Measurements from ENCODE around the gene SLC19A3.

SLC19A3 gene

DNA sequence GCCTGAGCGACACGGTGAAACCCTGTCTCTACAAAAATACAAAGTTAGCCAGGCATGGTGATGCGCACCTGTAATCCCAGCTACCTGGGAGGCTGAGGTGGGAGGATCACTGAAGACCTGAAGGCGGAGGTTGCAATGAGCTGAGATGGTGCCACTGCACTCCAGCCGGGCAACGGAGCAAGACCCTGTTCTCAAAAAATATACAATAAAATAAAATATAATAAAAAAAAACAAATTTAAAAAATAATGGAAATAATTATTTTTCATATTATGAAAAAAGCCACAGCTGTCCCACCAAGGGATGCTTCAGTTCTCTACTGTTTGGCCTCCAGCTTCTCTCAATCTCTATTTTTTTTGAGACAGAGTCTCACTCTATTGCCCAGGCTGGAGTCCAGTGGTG is 10.4 kb downstream of the SLC19A3 start:
- H3K27ac ChIP-seq: no peak overlapping the region
- no peak overlapping the region for H2AFZ ChIP-seq (ENCODE audit: low read depth)

DNA sequence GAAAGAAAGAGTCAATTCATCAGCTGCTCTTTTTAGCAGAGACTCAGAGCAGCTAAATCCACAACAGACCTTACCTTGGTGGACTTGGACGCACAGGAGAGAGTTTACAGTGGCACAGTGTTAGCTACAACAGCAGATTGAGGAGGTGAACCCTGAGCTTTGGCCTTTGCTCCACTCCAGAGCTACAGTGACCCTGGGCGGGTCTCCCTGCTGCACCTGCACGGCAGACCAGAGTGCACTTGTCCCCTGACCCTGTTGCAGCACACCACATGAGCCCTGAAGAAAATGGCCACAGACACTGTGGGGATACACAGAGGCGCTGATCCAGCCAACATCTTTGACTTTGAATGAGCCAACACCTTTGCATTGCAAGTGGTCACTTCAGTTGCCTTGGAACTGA is 11.0 kb downstream of the SLC19A3 start:
- Histone ChIP-seq H3K36me3 (ENCODE audit: insufficient read depth) (no peaks in the 10 kb centered on the region), H3K9ac (no peak overlapping the region), H2AFZ (ENCODE audit: low read depth) (no peak overlapping the region), H3K4me1 (ENCODE audit: low read depth, poor library complexity, severe bottlenecking) (no peaks in the 10 kb centered on the region), H3K4me3 (IDR thresholded peaks at IDR 0.05; ENCODE audit: insufficient read depth, low read depth, low read length) (no peak overlapping the region), H3K4me2 (no peak overlapping the region), H3K27ac (no peak overlapping the region), H4K20me1 (ENCODE audit: insufficient read depth) (no peaks in the 10 kb centered on the region), H3K79me2 (ENCODE audit: insufficient read depth, low read depth) (no peaks in the 10 kb centered on the region), H3K27me3 (ENCODE audit: insufficient read depth, low read depth) (no peaks in the 10 kb centered on the region)
- TF ChIP-seq, protein P1, sequence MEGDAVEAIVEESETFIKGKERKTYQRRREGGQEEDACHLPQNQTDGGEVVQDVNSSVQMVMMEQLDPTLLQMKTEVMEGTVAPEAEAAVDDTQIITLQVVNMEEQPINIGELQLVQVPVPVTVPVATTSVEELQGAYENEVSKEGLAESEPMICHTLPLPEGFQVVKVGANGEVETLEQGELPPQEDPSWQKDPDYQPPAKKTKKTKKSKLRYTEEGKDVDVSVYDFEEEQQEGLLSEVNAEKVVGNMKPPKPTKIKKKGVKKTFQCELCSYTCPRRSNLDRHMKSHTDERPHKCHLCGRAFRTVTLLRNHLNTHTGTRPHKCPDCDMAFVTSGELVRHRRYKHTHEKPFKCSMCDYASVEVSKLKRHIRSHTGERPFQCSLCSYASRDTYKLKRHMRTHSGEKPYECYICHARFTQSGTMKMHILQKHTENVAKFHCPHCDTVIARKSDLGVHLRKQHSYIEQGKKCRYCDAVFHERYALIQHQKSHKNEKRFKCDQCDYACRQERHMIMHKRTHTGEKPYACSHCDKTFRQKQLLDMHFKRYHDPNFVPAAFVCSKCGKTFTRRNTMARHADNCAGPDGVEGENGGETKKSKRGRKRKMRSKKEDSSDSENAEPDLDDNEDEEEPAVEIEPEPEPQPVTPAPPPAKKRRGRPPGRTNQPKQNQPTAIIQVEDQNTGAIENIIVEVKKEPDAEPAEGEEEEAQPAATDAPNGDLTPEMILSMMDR (conservative IDR thresholded peaks at IDR 0.05; ENCODE audit: low read depth, low read length): no peak

More for the DNA sequence above, 10.4 kb downstream of the SLC19A3 start:
- H3K79me2 ChIP-seq (ENCODE audit: insufficient read depth, low read depth): no peaks in the 10 kb centered on the region
- no peaks in the 10 kb centered on the region for H3K36me3 ChIP-seq (ENCODE audit: insufficient read depth)
- H3K4me1 ChIP-seq (ENCODE audit: low read depth, poor library complexity, severe bottlenecking): no peaks in the 10 kb centered on the region
- no peak overlapping the region for H3K4me2 ChIP-seq
- no peak overlapping the region for H3K9ac ChIP-seq
- no peaks in the 10 kb centered on the region for H4K20me1 ChIP-seq (ENCODE audit: insufficient read depth)
- no peak overlapping the region for H3K4me3 ChIP-seq (IDR thresholded peaks at IDR 0.05; ENCODE audit: insufficient read depth, low read depth, low read length)
- H3K27me3 ChIP-seq (ENCODE audit: insufficient read depth, low read depth): no peaks in the 10 kb centered on the region
- TF ChIP-seq, protein P1 (conservative IDR thresholded peaks at IDR 0.05; ENCODE audit: low read depth, low read length): no peak

DNA sequence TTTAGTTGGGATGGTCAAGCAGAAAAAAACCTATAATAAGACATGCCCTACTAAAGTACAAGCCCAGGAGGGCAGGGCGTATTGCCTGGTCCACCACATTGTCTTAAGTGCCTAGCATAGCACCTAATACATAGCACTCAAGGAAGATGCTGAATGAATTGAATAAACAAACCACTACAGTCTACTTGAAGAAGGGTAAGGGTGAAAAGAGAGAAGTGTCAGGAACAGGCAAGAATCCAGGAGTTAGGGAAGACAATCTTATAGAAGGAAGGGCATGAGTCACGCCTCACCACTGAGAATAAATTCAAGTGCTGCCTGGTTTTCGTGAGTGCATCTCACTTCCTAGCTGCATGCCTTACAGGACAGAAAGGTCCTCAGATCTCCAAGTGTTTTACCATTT is 13.9 kb downstream of the SLC19A3 start:
- Histone ChIP-seq H3K4me3 (IDR thresholded peaks at IDR 0.05; ENCODE audit: insufficient read depth, low read depth, low read length) (no peak overlapping the region), H3K4me1 (ENCODE audit: low read depth, poor library complexity, severe bottlenecking) (no peaks in the 10 kb centered on the region), H3K4me2 (no peak overlapping the region), H3K79me2 (ENCODE audit: insufficient read depth, low read depth) (no peaks in the 10 kb centered on the region), H4K20me1 (ENCODE audit: insufficient read depth) (no peaks in the 10 kb centered on the region), H3K36me3 (ENCODE audit: insufficient read depth) (no peaks in the 10 kb centered on the region), H3K27ac (no peak overlapping the region), H3K9ac (no peak overlapping the region), H3K27me3 (ENCODE audit: insufficient read depth, low read depth) (no peaks in the 10 kb centered on the region), H2AFZ (ENCODE audit: low read depth) (no peak overlapping the region)
- TF ChIP-seq, protein P1 (conservative IDR thresholded peaks at IDR 0.05; ENCODE audit: low read depth, low read length): no peak

DNA sequence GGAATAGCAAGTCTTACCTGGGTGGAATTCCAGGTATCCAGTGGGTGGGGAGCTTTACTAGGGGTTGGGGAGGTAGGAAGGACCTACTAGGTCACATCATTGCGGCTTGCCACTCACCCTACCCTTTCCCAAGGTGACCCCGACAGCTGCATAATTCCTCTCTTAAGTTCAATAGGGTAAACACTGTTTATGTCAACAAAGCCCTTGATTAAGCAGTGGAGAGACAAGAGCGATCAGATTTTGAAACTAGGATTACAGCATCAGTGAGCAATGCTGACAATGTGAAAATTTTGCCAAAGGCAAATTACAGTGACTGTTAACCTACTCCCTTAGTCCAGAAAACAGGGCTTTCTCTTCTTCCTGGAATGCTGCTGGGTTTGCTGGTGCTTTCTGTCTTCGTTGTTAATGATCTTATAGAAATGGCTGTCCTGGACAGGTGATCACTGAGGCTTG is 14.5 kb downstream of the SLC19A3 start:
- H3K79me2 ChIP-seq (ENCODE audit: insufficient read depth, low read depth): no peaks in the 10 kb centered on the region
- no peak overlapping the region for H3K4me3 ChIP-seq (IDR thresholded peaks at IDR 0.05; ENCODE audit: insufficient read depth, low read depth, low read length)
- no peak overlapping the region for H3K4me2 ChIP-seq
- no peaks in the 10 kb centered on the region for H4K20me1 ChIP-seq (ENCODE audit: insufficient read depth)
- TF ChIP-seq, protein P1 (conservative IDR thresholded peaks at IDR 0.05; ENCODE audit: low read depth, low read length): no peak
- H2AFZ ChIP-seq (ENCODE audit: low read depth): no peak overlapping the region
- no peak overlapping the region for H3K9ac ChIP-seq
- no peaks in the 10 kb centered on the region for H3K36me3 ChIP-seq (ENCODE audit: insufficient read depth)
- H3K27me3 ChIP-seq (ENCODE audit: insufficient read depth, low read depth): no peaks in the 10 kb centered on the region
- H3K4me1 ChIP-seq (ENCODE audit: low read depth, poor library complexity, severe bottlenecking): no peaks in the 10 kb centered on the region
- H3K27ac ChIP-seq: no peak overlapping the region

Measured in KMS-11 (cell line).